ENCODE data around the gene SLC25A51.

Gene SLC25A51

DNA sequence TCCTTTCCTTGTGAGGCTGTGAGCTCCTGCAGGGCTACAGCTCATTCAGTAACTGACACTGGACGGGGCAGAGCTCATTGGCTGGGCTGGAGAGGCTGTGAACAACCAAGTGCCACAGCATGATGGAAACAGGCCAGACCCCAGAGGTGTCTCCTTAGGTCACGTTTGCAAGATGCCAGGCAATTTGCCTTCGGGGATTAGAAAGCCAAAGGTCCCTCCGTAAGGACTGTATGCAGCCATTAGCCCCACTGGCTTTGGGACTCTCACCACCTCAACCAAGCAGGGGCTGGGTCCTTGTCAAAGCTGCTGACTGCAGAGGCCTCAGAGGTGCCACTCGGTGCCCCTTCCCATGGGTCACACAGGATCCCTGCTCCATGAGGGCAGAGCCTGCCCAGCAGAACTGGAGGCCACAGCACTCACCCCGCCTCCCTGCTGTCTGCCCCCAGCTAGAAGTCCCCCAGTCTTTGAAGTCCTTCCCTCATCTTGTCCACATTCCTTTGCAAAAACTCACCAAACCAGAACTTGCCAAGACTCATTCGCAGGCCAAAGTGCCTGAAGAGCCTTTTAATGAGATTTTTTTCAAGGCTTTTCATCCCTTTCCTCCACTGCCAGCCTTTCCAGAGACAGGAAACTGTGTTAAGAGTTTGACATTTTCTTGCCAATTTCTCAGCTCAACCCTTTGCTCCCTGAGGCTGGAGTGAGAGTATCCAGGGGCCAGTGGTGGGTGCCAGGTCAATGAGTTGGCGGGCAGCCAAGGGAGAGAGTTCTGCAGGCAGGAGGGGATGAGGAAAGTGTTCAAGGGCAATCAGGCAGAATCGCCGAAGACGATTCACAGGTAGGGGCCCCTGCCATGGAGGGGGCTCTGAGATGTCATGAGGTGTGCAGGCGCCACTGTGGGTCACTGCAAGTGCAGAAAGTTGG lies 39.7 kb upstream of the SLC25A51 start:
- no peak overlapping the region for H3K4me3 Mint-ChIP-seq
- H3K9me3 Mint-ChIP-seq, result no peaks in the 10 kb centered on the region
- no peak overlapping the region for H3K27ac Mint-ChIP-seq
- no peaks in the 10 kb centered on the region for H3K36me3 Mint-ChIP-seq
- DNase-seq (ENCODE audit: low spot score in 2 of 2) (no peak), ATAC-seq (ENCODE audit: low read depth) (no peak)
- peaks cover 5% of the 10 kb centered on the region for H3K27me3 Mint-ChIP-seq
- no peaks in the 10 kb centered on the region for H3K4me1 Mint-ChIP-seq

DNA sequence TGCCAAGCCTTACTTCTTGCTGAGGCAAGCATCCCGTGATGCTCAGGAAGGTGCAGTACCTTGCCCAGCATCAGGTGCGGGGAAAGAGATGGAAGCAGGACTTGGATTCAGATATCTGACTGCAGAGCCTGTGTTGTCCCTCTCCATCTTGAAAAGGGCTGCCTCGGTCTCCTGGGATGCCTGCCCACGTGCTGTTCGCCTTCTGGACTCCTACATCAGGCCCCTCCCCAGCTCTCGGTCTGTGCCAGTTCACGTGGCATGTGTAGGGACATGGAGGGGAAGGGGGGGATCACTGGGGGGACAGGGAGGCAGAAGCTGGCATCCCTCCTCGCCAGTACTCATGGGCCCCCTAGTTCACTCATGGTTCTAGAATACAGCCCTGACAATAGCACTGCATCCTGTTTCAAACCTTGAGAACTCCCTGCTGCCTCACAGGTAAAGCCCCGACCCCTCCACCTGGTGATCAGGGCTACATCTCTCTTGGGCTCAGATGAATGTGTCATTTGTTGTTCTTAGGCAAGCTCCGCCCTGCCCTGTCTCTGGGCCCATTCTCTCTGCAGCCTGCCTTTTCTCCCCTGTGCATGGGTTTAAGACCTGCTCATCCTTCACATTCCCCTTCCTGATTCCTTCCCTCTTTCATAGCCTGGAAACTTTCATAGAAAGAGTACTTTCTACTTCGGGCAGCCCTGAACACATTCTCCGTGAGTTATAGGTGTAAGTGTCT lies 38.9 kb upstream of the SLC25A51 start:
- Mint-ChIP-seq H3K27ac (no peak overlapping the region), H3K27me3 (peaks cover 5% of the 10 kb centered on the region), H3K36me3 (no peaks in the 10 kb centered on the region), H3K4me3 (no peak overlapping the region), H3K4me1 (no peaks in the 10 kb centered on the region), H3K9me3 (no peaks in the 10 kb centered on the region)
- ATAC-seq (ENCODE audit: low read depth), result no peak
- DNase-seq (ENCODE audit: low spot score in 2 of 2), result no peak

DNA sequence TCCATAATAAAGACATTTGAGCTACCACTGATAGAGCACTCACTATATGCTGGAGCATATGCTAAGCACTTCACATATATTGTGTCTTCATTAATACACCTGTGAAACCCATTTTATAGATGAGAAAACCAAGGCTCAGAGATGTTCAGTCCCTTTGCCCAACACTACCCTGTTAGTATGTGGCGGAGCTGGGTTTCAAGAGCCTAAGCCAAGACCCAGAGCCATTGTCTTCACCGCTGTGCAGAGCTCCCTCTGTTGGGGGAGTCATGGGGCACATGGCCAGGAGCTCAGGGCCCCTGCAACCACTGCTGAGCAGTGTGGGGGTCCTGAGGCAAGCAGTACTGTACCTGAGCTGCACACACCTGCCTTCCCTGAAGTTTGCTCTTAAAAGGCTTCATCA lies 37.3 kb upstream of the SLC25A51 start:
- H3K4me3 Mint-ChIP-seq, result no peak overlapping the region
- H3K27me3 Mint-ChIP-seq, result peaks cover 5% of the 10 kb centered on the region
- no peaks in the 10 kb centered on the region for H3K36me3 Mint-ChIP-seq
- ATAC-seq (ENCODE audit: low read depth) (no peak), DNase-seq (ENCODE audit: low spot score in 2 of 2) (no peak)
- no peaks in the 10 kb centered on the region for H3K9me3 Mint-ChIP-seq
- H3K4me1 Mint-ChIP-seq, result no peaks in the 10 kb centered on the region
- no peak overlapping the region for H3K27ac Mint-ChIP-seq

DNA sequence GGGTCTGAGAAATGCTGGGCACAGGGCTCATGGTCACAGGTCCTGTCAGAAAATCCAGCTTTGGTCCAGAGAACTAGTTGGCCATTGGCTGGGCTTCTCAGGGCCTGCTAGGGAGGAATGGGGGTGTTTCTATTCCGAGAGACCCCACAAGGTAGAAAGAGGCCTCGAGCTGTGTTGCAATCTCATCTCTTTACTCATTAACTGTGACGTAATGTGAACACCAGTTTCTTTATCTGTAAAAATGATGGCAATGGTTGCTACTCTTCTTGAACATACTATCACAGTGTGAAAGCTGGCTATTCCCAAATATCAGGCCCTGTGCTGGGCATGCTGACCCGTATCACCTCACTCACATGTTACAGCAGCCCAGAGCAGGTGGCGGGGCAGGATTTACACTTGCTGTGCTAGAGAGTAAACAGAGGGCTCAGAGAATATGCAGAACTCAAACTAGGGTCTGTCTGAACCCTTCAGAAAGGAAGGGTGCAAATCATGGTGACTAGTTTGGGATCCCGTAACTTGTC lies 35.7 kb upstream of the SLC25A51 start:
- Mint-ChIP-seq H3K27me3 (peaks cover 5% of the 10 kb centered on the region), H3K9me3 (no peaks in the 10 kb centered on the region), H3K36me3 (no peaks in the 10 kb centered on the region), H3K4me3 (no peak overlapping the region), H3K4me1 (no peaks in the 10 kb centered on the region), H3K27ac (no peak overlapping the region)
- DNase-seq (ENCODE audit: low spot score in 2 of 2), result no peak
- no peak for ATAC-seq (ENCODE audit: low read depth)

DNA sequence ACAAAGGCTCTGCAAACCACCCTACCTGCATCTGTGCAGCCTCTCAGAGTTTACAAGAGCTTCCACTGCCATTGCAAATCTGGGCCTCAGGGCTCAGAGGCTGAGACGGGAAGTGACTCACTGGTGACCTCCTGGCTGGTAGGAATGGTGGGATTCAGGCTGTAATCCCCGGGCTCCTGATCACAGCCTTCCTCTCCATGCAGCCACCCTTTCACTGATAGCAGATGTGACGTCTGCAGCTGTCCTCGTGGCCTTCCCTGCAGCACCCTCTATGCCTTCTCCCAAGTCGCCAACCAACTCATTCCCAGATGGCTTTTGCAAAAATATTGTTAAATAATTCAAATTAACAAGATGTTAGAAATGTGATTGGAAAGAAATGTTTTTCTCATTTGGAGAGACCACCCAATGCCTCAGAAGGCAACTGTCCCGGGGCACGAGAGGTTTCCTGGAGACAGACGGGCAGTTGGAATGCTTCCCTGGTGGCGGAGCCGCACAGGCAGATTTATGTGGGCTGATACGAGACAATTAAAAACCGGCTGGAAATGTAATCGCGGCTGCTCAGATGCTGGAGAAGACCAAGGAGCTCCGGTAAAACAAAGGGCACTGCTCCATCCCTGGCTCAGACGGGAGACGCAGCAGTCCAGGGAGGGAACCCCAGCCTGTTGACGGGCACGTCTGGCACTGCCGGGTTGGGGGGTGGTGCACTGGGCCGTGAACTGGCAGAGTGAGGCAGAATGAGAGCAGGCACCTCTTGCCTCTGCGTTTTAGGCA lies 34.4 kb upstream of the SLC25A51 start:
- H3K27ac Mint-ChIP-seq, result no peak overlapping the region
- no peaks in the 10 kb centered on the region for H3K4me1 Mint-ChIP-seq
- H3K9me3 Mint-ChIP-seq, result no peaks in the 10 kb centered on the region
- no peaks in the 10 kb centered on the region for H3K27me3 Mint-ChIP-seq
- no peak overlapping the region for H3K4me3 Mint-ChIP-seq
- DNase-seq (ENCODE audit: low spot score in 2 of 2) (no peak), ATAC-seq (ENCODE audit: low read depth) (no peak)
- no peaks in the 10 kb centered on the region for H3K36me3 Mint-ChIP-seq

DNA sequence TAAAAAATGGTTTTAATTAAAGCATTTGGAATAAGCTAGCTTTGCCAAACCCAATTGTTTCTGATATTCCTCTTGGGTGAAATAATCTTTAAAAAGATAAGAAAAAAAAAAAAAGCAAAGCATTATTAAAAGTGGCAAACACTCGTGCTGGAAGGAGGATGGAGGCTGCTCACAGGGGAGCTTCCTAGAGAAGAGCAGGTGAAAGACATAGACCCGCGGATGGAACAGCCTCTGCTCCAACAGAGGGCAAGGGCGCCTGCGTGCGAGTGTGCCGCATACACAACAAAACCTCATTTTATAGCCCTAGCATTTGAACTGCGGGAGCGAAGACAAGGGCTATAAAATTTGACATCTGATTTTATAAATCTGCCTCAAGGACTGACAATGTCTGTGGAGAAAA lies 33.4 kb upstream of the SLC25A51 start:
- Mint-ChIP-seq H3K4me1 (no peaks in the 10 kb centered on the region), H3K27me3 (no peaks in the 10 kb centered on the region), H3K27ac (no peak overlapping the region), H3K9me3 (no peaks in the 10 kb centered on the region), H3K36me3 (no peaks in the 10 kb centered on the region), H3K4me3 (no peak overlapping the region)
- no peak for DNase-seq (ENCODE audit: low spot score in 2 of 2)
- no peak for ATAC-seq (ENCODE audit: low read depth)

DNA sequence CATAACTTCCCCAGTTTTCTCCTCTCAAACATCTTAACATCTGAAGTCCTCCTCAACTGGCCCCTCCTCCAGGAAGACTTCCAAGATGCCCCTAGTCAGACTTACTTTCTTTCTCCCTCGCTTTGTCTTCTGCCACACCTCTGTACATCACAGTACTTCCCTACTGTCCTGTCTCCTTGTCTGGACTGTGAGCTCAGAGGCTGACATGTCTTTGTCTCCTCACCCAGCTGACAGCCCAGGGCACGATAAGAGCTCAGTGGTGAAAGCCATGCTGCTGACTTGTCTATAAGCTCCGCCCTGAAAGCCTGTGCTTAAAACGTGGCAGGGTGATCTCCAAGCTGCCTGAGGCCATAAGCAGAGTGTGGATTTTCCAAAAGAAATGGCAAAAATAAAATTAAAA lies 33.0 kb upstream of the SLC25A51 start:
- H3K27me3 Mint-ChIP-seq, result no peaks in the 10 kb centered on the region
- H3K27ac Mint-ChIP-seq, result no peak overlapping the region
- ATAC-seq (ENCODE audit: low read depth), result no peak
- H3K36me3 Mint-ChIP-seq, result no peaks in the 10 kb centered on the region
- H3K9me3 Mint-ChIP-seq, result no peaks in the 10 kb centered on the region
- H3K4me1 Mint-ChIP-seq, result no peaks in the 10 kb centered on the region
- DNase-seq (ENCODE audit: low spot score in 2 of 2), result no peak
- H3K4me3 Mint-ChIP-seq, result no peak overlapping the region

DNA sequence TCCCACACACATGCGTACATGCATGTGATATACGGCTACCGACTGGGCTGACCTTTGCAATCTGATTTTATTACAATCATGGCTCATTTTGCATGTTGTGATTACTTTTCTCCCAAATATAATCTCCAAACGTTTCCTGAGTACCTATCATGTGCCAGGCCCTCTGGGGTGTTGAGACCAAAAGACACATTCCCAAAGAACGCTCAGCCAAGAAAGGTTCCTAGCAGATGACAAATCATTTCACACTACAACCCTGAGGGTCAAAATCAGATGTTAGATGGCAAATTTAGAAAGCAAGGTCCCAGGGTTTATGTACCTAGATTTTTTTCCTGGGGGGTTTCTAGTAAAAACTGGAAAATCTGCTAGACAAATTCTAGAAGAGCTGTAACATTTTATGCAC lies 32.4 kb upstream of the SLC25A51 start:
- H3K27ac Mint-ChIP-seq, result no peak overlapping the region
- H3K4me1 Mint-ChIP-seq, result no peaks in the 10 kb centered on the region
- H3K4me3 Mint-ChIP-seq, result no peak overlapping the region
- ATAC-seq (ENCODE audit: low read depth) (no peak), DNase-seq (ENCODE audit: low spot score in 2 of 2) (no peak)
- H3K9me3 Mint-ChIP-seq, result no peaks in the 10 kb centered on the region
- H3K36me3 Mint-ChIP-seq, result no peaks in the 10 kb centered on the region
- H3K27me3 Mint-ChIP-seq, result no peaks in the 10 kb centered on the region

DNA sequence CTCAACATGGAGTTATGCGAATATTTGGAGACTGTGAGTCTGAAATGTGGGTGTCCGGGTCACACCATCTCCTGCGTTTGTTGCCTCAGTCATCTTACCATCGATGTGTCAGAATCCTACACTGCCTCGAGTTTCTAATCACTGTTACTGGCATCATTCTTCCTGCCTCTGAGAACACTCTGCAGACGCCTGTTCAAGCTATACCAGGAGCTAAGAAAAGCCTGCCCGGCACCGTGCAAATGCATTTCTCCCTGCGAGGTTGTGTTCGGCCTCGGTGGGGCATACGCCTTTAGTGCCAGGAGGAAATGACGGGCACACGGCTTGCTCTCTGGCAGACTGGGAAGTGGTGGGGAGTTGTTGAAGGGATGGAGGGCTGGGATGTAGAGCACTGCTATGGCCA lies 31.2 kb upstream of the SLC25A51 start:
- no peak for DNase-seq (ENCODE audit: low spot score in 2 of 2)
- H3K4me3 Mint-ChIP-seq, result no peak overlapping the region
- H3K9me3 Mint-ChIP-seq, result no peaks in the 10 kb centered on the region
- H3K4me1 Mint-ChIP-seq, result no peaks in the 10 kb centered on the region
- ATAC-seq (ENCODE audit: low read depth), result no peak
- H3K27ac Mint-ChIP-seq, result no peak overlapping the region
- H3K27me3 Mint-ChIP-seq, result no peaks in the 10 kb centered on the region
- H3K36me3 Mint-ChIP-seq, result no peaks in the 10 kb centered on the region

DNA sequence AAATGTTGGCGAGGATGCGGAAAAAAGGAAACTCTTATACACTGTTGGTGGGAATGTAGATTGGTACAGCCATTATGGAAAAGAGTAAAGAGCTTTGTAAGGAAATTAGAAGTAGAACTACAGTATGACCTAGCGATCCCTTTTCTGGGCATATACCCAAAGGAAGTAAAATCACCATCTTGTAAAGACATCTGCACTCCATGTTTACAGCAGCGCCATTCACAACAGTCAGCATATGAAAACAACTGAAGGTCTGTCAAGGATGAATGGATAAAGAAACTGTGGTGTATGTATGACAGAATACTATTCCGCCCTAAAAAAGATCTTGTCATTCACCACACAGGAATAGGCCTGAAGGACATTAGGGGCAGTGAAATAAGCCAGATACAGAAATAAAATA lies 27.7 kb upstream of the SLC25A51 start:
- Mint-ChIP-seq H3K27me3 (no peaks in the 10 kb centered on the region), H3K4me1 (no peaks in the 10 kb centered on the region), H3K27ac (no peak overlapping the region), H3K36me3 (no peaks in the 10 kb centered on the region), H3K4me3 (no peak overlapping the region), H3K9me3 (peaks cover 2% of the 10 kb centered on the region)
- no peak for DNase-seq (ENCODE audit: low spot score in 2 of 2)
- ATAC-seq (ENCODE audit: low read depth), result no peak

DNA sequence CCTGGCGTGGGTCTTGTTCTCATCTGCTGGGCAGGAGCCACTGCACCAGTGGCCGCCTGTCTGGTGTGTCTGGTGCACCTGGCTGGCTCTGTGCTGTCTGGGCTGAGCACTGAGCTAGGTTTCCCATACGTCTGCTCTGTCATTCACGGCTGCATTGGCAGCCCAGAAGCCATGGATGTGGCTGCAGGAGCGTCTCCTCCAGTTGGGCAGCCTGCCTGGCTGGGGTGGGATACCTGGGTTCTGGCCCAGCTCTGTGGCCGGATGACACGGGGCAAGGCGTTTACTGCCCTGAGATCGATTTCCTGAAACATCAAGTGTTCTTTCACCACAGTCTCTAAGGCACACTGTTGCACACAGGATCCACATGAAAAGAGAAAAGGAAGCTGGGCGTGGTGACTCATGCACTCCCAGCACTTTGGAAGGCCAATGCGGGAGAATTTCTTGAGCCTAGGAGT lies 25.5 kb upstream of the SLC25A51 start:
- peaks cover 2% of the 10 kb centered on the region for H3K9me3 Mint-ChIP-seq
- ATAC-seq (ENCODE audit: low read depth) (no peak), DNase-seq (ENCODE audit: low spot score in 2 of 2) (no peak)
- H3K4me3 Mint-ChIP-seq, result no peak overlapping the region
- H3K4me1 Mint-ChIP-seq, result no peaks in the 10 kb centered on the region
- H3K27me3 Mint-ChIP-seq, result no peaks in the 10 kb centered on the region
- H3K27ac Mint-ChIP-seq, result no peak overlapping the region
- H3K36me3 Mint-ChIP-seq, result no peaks in the 10 kb centered on the region

DNA sequence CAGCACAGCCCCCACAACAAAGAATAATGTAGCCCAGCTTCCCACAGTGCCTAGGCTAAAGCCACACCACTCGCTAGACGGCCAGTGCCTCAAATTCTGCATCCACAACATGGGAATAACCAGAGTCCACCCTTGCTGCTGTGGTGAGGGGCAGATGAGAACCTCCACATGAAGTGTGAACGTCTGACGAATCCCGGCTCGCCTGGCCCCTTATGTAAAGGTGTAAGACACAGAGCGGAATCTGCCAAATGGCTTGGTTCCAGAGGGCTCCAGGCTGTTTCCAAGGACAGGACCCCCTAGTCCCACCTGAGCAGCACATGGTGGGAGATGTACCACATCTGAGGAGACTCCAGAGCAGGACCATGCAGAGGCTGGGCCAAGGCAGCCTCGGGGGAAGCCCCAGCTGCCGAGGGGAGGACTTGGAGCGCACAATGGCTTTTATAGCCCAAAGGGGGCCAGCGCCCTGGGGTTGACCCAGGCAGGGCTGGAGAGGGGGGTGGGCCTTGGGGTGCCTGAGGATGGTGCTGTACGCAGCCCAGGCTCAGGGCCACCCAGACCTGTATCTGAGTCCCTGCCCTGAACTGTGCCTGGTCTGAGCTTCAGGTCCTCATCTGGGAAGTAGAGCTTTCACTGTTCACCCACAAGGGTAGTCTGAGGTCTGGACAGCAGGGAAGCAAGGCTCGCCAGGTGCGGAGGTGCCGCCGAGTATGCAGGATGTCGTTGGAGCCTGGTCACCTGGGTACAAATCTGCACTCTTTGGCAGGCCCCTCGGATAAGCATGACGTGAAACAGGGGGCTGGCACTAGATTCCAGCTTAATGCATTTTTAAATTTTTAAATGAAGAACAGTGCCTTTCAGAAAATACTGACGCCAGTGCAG lies 24.9 kb upstream of the SLC25A51 start:
- DNase-seq (ENCODE audit: low spot score in 2 of 2) (no peak), ATAC-seq (ENCODE audit: low read depth) (no peak)
- no peaks in the 10 kb centered on the region for H3K27me3 Mint-ChIP-seq
- no peak overlapping the region for H3K27ac Mint-ChIP-seq
- no peak overlapping the region for H3K4me3 Mint-ChIP-seq
- H3K36me3 Mint-ChIP-seq, result no peaks in the 10 kb centered on the region
- H3K9me3 Mint-ChIP-seq, result peaks cover 2% of the 10 kb centered on the region
- H3K4me1 Mint-ChIP-seq, result no peaks in the 10 kb centered on the region

Data from memory B cell (primary cell).